ENCODE results near the gene ZYX.

DNA sequence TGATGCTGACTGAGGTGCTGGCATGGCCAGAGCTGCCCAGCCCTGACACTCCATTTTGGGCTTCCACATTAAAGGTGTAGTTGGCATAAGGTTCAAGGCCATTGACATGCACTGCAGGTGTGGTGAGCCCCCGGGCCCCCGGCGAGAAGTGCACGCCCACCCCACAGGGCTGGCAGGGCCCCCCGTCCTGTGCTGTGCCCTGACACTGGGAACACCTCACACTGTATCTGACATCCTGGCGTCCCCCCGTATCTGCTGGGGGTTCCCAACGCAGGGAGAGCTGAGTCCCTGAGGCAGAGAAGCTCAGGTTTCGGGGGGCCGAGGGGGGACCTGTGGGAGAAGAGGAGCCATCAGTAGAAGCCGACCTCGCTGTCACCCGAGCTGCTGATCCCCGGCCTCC, 17.5 kb downstream of the ZYX start:
- TF ChIP-seq, protein P1, sequence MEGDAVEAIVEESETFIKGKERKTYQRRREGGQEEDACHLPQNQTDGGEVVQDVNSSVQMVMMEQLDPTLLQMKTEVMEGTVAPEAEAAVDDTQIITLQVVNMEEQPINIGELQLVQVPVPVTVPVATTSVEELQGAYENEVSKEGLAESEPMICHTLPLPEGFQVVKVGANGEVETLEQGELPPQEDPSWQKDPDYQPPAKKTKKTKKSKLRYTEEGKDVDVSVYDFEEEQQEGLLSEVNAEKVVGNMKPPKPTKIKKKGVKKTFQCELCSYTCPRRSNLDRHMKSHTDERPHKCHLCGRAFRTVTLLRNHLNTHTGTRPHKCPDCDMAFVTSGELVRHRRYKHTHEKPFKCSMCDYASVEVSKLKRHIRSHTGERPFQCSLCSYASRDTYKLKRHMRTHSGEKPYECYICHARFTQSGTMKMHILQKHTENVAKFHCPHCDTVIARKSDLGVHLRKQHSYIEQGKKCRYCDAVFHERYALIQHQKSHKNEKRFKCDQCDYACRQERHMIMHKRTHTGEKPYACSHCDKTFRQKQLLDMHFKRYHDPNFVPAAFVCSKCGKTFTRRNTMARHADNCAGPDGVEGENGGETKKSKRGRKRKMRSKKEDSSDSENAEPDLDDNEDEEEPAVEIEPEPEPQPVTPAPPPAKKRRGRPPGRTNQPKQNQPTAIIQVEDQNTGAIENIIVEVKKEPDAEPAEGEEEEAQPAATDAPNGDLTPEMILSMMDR (IDR thresholded peaks at IDR 0.05; ENCODE audit: insufficient read depth, low read length, poor library complexity, severe bottlenecking): no peak
- no peak for TF ChIP-seq EZH2phosphoT487 (conservative IDR thresholded peaks at IDR 0.05; ENCODE audit: low read length)

Data from SU-DHL-6 (cell line).